ENCODE results near the gene GABARAP. TPM values are rescaled to one million over a fixed set of nuclear protein-coding genes. Genes with fewer than 3 reads are reported as not detected.

GABARAP gene
- total RNA-seq, 8 experiments from 2014 or later = 336 to 734 (median 573) TPM

DNA sequence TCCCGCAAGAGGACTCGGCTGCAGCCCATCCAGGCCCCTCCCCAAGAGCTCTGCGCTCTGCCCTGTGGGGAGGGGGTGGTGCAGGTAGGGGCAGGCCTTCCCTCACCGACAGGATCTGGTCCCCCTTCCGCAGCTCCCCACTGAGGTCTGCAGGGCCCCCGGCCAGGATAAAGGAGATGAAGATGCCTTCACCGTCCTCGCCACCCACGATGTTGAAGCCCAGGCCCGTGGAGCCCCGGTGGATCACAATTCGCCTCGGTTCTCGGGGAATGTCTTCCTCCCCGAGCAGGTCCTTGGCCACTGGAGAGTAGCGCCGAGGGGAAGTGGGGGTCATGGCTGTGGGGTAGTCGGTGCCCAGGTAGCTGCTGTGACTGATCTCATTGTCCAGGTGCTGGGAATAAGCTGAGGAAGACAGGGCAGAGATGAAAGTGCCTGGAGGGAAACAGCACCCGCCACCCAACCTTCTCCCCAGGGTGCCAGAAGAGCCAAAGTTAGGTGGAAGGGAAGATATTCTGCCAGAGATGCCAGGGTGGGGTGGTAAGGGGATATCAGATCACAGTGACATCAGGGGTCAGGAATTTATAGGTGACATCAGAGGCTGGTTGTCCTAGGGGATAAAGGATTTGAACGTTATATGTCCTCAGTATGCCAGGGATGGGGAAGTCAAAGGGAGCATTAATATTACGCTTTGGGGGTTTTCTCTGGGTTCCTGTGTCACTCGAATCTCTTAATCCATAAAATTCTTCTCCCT, 45.4 kb downstream of the GABARAP start:
- H3K27ac ChIP-seq = no peak overlapping the region
- no peak overlapping the region for H3K4me3 ChIP-seq
- WGBS, 10 experiments = 28 to 100% (median 95%) methylated on average over 1 to 8 of the region's 22 CpGs
- in situ Hi-C loops (cut with MboI; ENCODE audit: low pct_unique_long_range_greater_than_20kb in 2 of 9, low sequenced_read_pairs in 9 of 9, unreplicated experiment in 9 of 9) = no loop called here
- no peak for ATAC-seq (replicated peaks in 6 of 8)
- H3K4me1 ChIP-seq (replicated peaks in 1 of 2) = no peaks in the 10 kb centered on the region

DNA sequence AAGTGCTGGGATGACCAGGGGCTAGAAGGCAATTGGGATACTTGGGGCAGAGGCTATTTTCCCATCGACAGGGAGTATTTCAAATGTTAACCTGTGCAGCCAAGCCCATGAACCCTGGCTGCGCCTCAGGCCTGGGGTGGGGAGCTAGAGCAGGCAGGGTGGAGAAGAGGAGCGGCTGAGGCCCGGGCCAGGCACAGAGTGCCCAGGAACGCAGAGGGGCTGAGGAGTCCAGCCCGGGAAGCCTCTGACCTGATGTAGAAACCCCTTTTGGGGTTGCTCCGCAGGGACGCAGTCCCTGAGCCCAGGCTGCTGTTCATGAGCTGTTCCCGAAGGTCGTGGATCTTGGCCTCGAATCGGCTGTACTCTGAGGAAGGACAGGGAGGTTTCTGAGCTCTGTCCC, 46.3 kb downstream of the GABARAP start:
- Histone ChIP-seq H3K27ac (no peak overlapping the region), H3K4me3 (no peak overlapping the region), H3K4me1 (replicated peaks in 1 of 2) (no peaks in the 10 kb centered on the region)
- 90 to 100% (median 96%) methylated on average over 2 to 8 of the region's 12 CpGs; no CpG with 5 or more reads in 5 of the 10 experiments for WGBS, 10 experiments
- no peak for ATAC-seq (replicated peaks in 6 of 8)
- in situ Hi-C loops (cut with MboI; ENCODE audit: low pct_unique_long_range_greater_than_20kb in 2 of 9, low sequenced_read_pairs in 9 of 9, unreplicated experiment in 9 of 9) = no loop called here

DNA sequence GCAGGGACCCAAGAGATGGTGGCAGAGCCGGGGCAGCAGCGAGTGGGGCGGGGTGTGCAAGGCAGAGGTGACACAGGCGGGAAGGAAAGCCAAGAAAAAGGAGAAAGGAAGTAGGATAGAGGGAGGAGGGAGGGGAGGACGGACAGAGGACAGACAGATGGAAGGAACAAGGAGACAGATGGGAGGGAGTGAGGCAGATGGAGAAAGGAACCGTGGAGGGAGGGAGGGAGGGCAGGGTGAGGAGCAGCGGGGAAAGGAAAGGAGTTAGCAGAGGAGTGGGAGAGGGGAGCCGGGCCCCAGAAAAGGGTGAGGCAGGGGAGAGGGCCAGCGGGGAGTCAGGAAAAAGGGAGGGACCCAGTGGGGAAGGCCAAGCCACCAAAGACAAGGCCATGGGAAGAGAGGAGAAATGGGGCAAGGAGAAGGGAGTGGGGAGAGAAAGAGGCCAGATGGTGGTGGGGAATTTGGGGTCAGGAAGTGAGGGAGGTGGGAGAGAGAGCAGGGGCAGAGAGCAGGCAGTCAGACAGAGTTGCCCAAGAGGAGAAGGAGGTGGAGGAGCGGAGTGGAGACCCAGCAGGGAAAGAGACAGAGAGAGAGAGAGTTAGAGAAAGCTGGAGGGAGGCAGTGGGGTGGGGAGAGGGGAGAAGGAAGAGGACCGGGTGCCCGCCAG, 49.8 kb downstream of the GABARAP start:
- in situ Hi-C loops (cut with MboI; ENCODE audit: low pct_unique_long_range_greater_than_20kb in 2 of 9, low sequenced_read_pairs in 9 of 9, unreplicated experiment in 9 of 9) = no loop called here
- Histone ChIP-seq H3K4me1 (replicated peaks in 1 of 2) (no peaks in the 10 kb centered on the region), H3K27ac (peak overlapping the region in 1 of 2 donors; percentile 37), H3K4me3 (no peak overlapping the region)
- no peak for ATAC-seq (replicated peaks in 6 of 8)
- WGBS, 10 experiments = 60 to 89% (median 76%) methylated on average over 1 to 7 of the region's 12 CpGs; no CpG with 5 or more reads in 5 of the 10 experiments

DNA sequence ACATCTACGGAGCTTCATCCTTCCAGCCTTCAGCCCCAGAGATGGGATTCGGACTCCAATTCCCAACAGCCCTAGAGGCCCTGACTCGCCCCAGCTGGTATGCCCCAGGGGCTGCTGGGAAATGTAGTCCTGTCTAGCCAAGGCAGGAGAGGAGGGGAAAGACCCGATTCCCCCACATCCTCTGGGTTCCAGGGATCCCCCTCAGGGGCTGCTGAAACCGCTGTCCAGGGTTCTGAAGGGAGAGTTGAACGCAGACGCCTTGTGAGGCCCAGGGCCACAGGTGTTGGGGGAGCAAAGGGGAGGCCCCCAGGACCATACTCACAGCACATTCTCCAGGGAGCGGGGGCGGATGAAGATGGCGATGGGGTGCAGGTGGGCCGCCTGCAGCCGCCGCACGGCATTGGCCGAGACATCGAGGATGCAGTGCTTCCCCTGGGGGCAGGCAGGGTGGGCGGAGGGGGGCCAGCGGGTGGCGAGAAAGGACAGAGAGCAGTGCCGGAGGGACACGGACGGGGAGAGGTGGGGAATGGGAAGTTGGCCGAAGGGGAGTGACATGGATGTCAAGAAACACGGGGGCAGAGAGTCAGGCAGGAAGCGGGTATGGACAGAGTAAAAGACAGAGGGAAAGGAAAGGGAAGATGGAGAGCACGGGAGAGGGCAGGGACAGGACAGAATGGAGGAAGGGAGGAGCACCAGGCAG, 50.5 kb downstream of the GABARAP start:
- H3K4me1 ChIP-seq (replicated peaks in 1 of 2) = no peaks in the 10 kb centered on the region
- peak; percentile 46 to 92 (median 74) for ATAC-seq (replicated peaks in 6 of 8)
- no peak overlapping the region for H3K4me3 ChIP-seq
- in situ Hi-C loops (cut with MboI; ENCODE audit: low pct_unique_long_range_greater_than_20kb in 2 of 9, low sequenced_read_pairs in 9 of 9, unreplicated experiment in 9 of 9) = no loop called here
- H3K27ac ChIP-seq = peak overlapping the region in 1 of 2 donors; percentile 33
- WGBS, 10 experiments = 67 to 100% (median 84%) methylated on average over 1 to 5 of the region's 26 CpGs; no CpG with 5 or more reads in 5 of the 10 experiments

DNA sequence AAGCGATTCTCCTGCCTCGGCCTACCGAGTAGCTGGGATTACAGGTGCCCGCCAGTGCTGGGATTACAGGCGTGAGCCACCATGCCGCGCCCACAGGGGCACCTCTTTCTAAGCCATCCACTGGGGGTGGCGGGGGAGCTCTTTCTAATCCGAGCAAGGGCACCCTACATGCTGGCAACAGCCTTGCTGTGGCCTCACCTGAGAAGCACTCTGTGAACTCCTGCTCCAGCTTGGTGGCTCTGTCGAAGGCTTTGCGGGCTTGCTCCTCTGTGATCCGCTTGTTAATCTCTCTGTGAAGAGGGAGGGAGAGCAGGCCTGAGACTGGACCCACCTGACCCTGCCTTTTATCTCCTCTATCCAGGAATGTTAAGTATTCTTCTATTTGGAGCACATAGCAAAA, 51.2 kb downstream of the GABARAP start:
- Histone ChIP-seq H3K4me3 (no peak overlapping the region), H3K27ac (no peak overlapping the region), H3K4me1 (replicated peaks in 1 of 2) (no peaks in the 10 kb centered on the region)
- WGBS, 10 experiments = 92 to 100% (median 96%) methylated on average over 2 to 5 of the region's 12 CpGs; no CpG with 5 or more reads in 7 of the 10 experiments
- in situ Hi-C loops (cut with MboI; ENCODE audit: low pct_unique_long_range_greater_than_20kb in 2 of 9, low sequenced_read_pairs in 9 of 9, unreplicated experiment in 9 of 9) = no loop called here
- ATAC-seq (replicated peaks in 6 of 8) = peak in 1 of 8 experiments; percentile 3

DNA sequence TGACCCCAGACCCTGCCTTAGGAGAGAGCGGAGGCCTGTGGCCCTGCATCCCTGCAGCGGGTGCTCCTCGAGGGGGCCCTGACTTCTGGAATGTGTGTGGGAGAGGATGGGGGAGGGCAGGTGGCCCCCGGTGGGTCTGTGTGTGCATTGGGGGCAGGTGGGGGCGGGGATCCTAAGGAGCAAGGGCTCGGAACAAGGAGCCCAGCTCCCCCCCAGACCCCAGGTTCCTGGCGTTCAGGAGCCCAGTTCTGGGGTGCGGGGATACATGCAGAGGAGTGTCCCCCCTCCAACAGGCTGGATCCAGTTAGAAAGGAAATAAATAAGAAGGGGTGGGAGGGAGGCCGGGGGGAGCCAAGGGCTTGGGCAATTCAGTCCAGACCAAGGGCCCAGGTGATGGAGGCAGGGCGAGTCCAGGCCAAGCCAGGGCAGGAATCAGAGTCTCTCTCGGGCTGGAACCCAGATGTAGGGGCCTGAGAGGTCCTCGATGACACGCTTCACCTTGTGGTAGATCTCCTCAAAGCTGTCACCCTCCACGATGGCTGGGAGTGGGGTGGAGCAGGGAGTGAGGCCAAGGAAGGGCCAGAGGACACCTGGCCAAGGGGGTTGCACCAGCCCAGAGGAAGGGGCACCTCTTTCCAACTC, 51.9 kb downstream of the GABARAP start:
- ATAC-seq (replicated peaks in 6 of 8) = peak in 1 of 8 experiments; percentile 7
- 60 to 90% (median 90%) methylated on average over 1 to 4 of the region's 14 CpGs; no CpG with 5 or more reads in 7 of the 10 experiments for WGBS, 10 experiments
- Histone ChIP-seq H3K4me1 (replicated peaks in 1 of 2) (no peaks in the 10 kb centered on the region), H3K27ac (no peak overlapping the region), H3K4me3 (no peak overlapping the region)
- in situ Hi-C loops (cut with MboI; ENCODE audit: low pct_unique_long_range_greater_than_20kb in 2 of 9, low sequenced_read_pairs in 9 of 9, unreplicated experiment in 9 of 9) = no loop called here

Other genes starting within 250 kb of the GABARAP start
- 1 to 10 TPM in 2 of 8 experiments, under 1 TPM in 4, not detected in 2; 0.23 to 1.6 (median 0.37) TPM for gene ALOX12, start 246.4 kb downstream of the GABARAP start, total RNA-seq
- 100 to 1,000 TPM; 127 to 314 (median 229) TPM for gene RNASEK, start 229.8 kb downstream of the GABARAP start, total RNA-seq
- gene BCL6B, start 219.4 kb downstream of the GABARAP start, total RNA-seq = 1 to 10 TPM in 1 of 8 experiments, under 1 TPM in 6, not detected in 1; 0.05 to 1.5 (median 0.58) TPM
- gene SLC16A13, start 206.4 kb downstream of the GABARAP start, total RNA-seq = 1 to 10 TPM in 5 of 8 experiments, under 1 TPM in 3; 0.61 to 2.7 (median 1.1) TPM
- gene SLC16A11, start 198.4 kb downstream of the GABARAP start, total RNA-seq = 1 to 10 TPM in 2 of 8 experiments, under 1 TPM in 6; 0.17 to 1.9 (median 0.34) TPM
- under 1 TPM in 3 of 8 experiments, not detected in 5; 0.09 to 0.38 (median 0.36) TPM for gene CLEC10A, start 162.2 kb downstream of the GABARAP start, total RNA-seq
- under 1 TPM in 3 of 8 experiments, not detected in 5; 0.11 to 0.51 (median 0.49) TPM for gene ASGR2, start 127.6 kb downstream of the GABARAP start, total RNA-seq
- gene ASGR1, start 63.1 kb downstream of the GABARAP start, total RNA-seq = 10 to 100 TPM in 4 of 8 experiments, 1 to 10 TPM in 4; 1.4 to 26.7 (median 10.1) TPM
- gene DLG4, start 22.6 kb downstream of the GABARAP start, total RNA-seq = 10 to 100 TPM in 7 of 8 experiments, 1 to 10 TPM in 1; 5.6 to 91.4 (median 42.6) TPM
- gene ACADVL, start 22.5 kb downstream of the GABARAP start, total RNA-seq = 100 to 1,000 TPM in 7 of 8 experiments, 10 to 100 TPM in 1; 77.7 to 513 (median 215) TPM
- 10 to 100 TPM; 31.3 to 63.1 (median 40.6) TPM for gene DVL2, start 7.9 kb downstream of the GABARAP start, total RNA-seq
- 10 to 100 TPM; 25.2 to 63.1 (median 49.4) TPM for gene PHF23, start 3.0 kb downstream of the GABARAP start, total RNA-seq
- gene CTDNEP1, start 9.3 kb upstream of the GABARAP start, total RNA-seq = 10 to 100 TPM; 36.5 to 94.1 (median 56.7) TPM
- gene ELP5, start 9.8 kb upstream of the GABARAP start, total RNA-seq = 10 to 100 TPM; 30.5 to 62.7 (median 51.5) TPM
- gene CLDN7, start 20.0 kb upstream of the GABARAP start, total RNA-seq = 1 to 10 TPM in 4 of 8 experiments, under 1 TPM in 4; 0.32 to 3.7 (median 0.99) TPM
- gene SLC2A4, start 39.3 kb upstream of the GABARAP start, total RNA-seq = 1 to 10 TPM in 1 of 8 experiments, under 1 TPM in 7; 0.20 to 1.4 (median 0.38) TPM
- gene YBX2, start 52.2 kb upstream of the GABARAP start, total RNA-seq = 1 to 10 TPM in 3 of 8 experiments, under 1 TPM in 5; 0.09 to 2.4 (median 0.51) TPM
- 100 to 1,000 TPM; 104 to 785 (median 231) TPM for gene EIF5A, start 65.2 kb upstream of the GABARAP start, total RNA-seq
- 10 to 100 TPM; 35.1 to 61.1 (median 52.0) TPM for gene GPS2, start 72.9 kb upstream of the GABARAP start, total RNA-seq
- 10 to 100 TPM; 11.4 to 44.6 (median 27.1) TPM for gene NEURL4, start 86.9 kb upstream of the GABARAP start, total RNA-seq
- gene ACAP1, start 94.1 kb upstream of the GABARAP start, total RNA-seq = 10 to 100 TPM in 6 of 8 experiments, 1 to 10 TPM in 2; 4.9 to 36.4 (median 11.4) TPM
- 10 to 100 TPM in 1 of 8 experiments, 1 to 10 TPM in 7; 4.0 to 14.5 (median 6.1) TPM for gene KCTD11, start 109.7 kb upstream of the GABARAP start, total RNA-seq
- gene TMEM95, start 112.7 kb upstream of the GABARAP start, total RNA-seq = under 1 TPM in 6 of 8 experiments, not detected in 2; 0.11 to 0.57 (median 0.32) TPM
- gene TNK1, start 138.6 kb upstream of the GABARAP start, total RNA-seq = 1 to 10 TPM; 1.3 to 8.6 (median 2.4) TPM
- 10 to 100 TPM in 4 of 8 experiments, 1 to 10 TPM in 4; 3.8 to 24.8 (median 12.4) TPM for gene PLSCR3, start 152.1 kb upstream of the GABARAP start, total RNA-seq
- gene TMEM256, start 161.6 kb upstream of the GABARAP start, total RNA-seq = 100 to 1,000 TPM in 7 of 8 experiments, 10 to 100 TPM in 1; 50.7 to 141 (median 111) TPM
- 10 to 100 TPM in 7 of 8 experiments, 1 to 10 TPM in 1; 3.7 to 27.8 (median 18.1) TPM for gene NLGN2, start 165.4 kb upstream of the GABARAP start, total RNA-seq
- gene SPEM1, start 177.9 kb upstream of the GABARAP start, total RNA-seq = under 1 TPM in 1 of 8 experiments, not detected in 7; 1.00 TPM
- gene SPEM2, start 183.2 kb upstream of the GABARAP start, total RNA-seq = under 1 TPM in 3 of 8 experiments, not detected in 5; 0.24 to 0.43 (median 0.40) TPM
- 1 to 10 TPM in 1 of 8 experiments, under 1 TPM in 5, not detected in 2; 0.13 to 1.0 (median 0.32) TPM for gene SPEM3, start 186.4 kb upstream of the GABARAP start, total RNA-seq
- gene TMEM102, start 193.0 kb upstream of the GABARAP start, total RNA-seq = 1 to 10 TPM in 6 of 8 experiments, under 1 TPM in 2; 0.33 to 5.4 (median 1.7) TPM
- 10 to 100 TPM in 4 of 8 experiments, 1 to 10 TPM in 2, under 1 TPM in 2; 0.61 to 17.4 (median 7.1) TPM for gene FGF11, start 197.1 kb upstream of the GABARAP start, total RNA-seq
- gene CHRNB1, start 202.6 kb upstream of the GABARAP start, total RNA-seq = 10 to 100 TPM in 1 of 8 experiments, 1 to 10 TPM in 7; 2.2 to 13.0 (median 8.0) TPM
- 10 to 100 TPM in 7 of 8 experiments, 1 to 10 TPM in 1; 9.8 to 36.2 (median 13.4) TPM for gene ZBTB4, start 237.2 kb upstream of the GABARAP start, total RNA-seq
- gene SLC35G6, start 239.0 kb upstream of the GABARAP start, total RNA-seq = 1 to 10 TPM in 4 of 8 experiments, under 1 TPM in 4; 0.49 to 1.9 (median 0.86) TPM
- 100 to 1,000 TPM in 2 of 8 experiments, 10 to 100 TPM in 6; 26.0 to 137 (median 43.8) TPM for gene POLR2A, start 241.9 kb upstream of the GABARAP start, total RNA-seq

Measured in motor neuron (in vitro differentiated cells).